Skeletal muscle cell (primary cell): Measurements from ENCODE around the gene TLE1.

ENCODE experiments used
- DNase-seq: peaks from one replicate; pipeline ENCODE4 v3.0.0-alpha.2; 2010; ENCODE audit warnings: low read depth
- H3K4me3 ChIP-seq: 2 replicates; pipeline ENCODE4 v1.5.1; 2011; ENCODE audit warnings: low read depth, mild to moderate bottlenecking, control low read depth, low read length, moderate library complexity

The TLE1 gene

GRCh38 chr9:81628897-81629296 is 60.5 kb downstream of the TLE1 start:
- no peak for DNase-seq
- H3K4me3 ChIP-seq, result no peak overlapping the region

GRCh38 chr9:81627481-81627880 is 61.9 kb downstream of the TLE1 start:
- no peak for DNase-seq
- H3K4me3 ChIP-seq, result no peak overlapping the region

DNA sequence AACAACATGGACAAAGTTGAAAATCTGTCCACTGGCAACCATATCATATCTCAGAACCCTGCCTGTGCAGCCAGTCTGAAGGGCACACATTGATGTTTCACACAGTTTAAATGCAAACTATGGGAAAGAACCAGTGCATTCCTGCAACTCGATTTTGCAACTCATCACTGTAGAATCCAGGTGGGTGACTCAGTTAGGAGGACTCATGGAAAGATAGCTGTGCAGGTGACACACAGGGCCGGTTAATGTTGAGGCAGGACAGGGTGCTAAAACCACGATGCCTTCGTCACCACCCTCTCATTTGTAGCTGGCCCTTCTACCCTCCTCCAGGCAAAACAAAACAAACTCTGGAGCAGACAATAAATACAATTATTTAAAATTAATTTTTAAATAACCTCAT is 62.8 kb downstream of the TLE1 start:
- H3K4me3 ChIP-seq, result no peak overlapping the region
- DNase-seq, result no peak

GRCh38 chr9:81625969-81626368 is 63.4 kb downstream of the TLE1 start:
- H3K4me3 ChIP-seq, result no peak overlapping the region
- DNase-seq, result no peak

DNA sequence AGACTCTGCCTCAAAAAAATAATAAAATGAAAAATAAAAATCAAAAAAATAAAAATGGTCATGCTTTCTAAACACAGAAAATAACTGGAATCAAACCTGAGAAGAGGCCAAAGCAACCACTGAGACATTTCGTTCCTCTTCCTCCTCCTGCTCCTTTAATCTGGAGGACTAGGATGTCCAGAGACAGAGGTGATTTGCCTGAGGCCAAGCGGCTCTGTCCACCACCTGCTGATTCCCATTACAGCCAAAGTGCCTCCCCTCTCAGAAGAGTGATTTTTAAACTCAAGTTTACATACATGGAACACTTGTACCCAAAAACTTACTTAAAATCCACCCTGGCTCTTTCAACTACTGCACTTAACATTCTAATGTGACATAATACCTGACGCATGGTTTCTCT is 65.6 kb downstream of the TLE1 start:
- DNase-seq, result no peak
- H3K4me3 ChIP-seq, result no peak overlapping the region

GRCh38 chr9:81622471-81623255 is 66.7 kb downstream of the TLE1 start:
- DNase-seq, result no peak
- H3K4me3 ChIP-seq, result no peak overlapping the region

DNA sequence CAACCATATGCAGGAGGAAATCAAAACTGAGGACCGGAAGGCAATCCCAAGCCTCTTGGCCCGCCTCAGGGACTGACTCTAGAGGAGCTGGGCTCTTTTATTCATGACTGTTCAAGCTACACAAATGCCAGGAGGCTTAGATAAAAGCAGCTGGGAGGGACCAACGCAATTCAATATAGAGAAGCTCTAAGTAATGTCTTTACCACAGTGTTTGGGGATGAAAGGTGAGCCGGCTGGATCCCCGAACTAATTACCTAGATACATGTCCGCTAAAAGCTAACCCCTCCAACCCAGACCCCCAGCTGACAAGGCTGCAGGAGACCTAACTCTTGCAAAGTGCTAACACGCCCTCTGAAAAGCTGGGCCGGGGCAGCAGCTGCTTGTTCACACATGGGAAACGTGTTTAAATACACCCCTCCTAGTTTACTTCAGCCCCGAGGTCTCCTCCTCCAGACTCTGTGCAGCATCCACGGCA is 67.5 kb downstream of the TLE1 start:
- H3K4me3 ChIP-seq, result no peak overlapping the region
- DNase-seq, result no peak

DNA sequence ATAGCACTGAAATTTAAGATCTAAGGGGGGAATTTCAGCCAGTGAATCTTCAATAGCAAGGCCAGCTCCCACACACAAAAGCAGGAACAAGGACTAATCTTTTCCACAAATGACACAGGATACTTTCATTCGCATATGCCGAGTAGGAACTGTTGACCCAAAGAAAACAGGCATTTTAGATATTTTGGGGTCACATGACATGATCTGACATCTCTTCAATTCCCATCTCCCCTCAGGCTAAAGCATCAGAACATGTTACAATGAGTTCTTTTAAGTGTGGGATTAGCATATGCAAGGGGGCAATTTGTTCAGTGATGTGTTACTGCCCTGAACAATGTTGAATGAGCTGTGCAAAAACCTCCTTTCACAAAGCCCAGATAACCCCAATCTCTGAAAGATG is 68.2 kb downstream of the TLE1 start:
- H3K4me3 ChIP-seq, result no peak overlapping the region
- no peak for DNase-seq

- H3K4me3 ChIP-seq, result no peak overlapping the region
- no peak for DNase-seq
Measured at GRCh38 chr9:81620002-81620390, 69.4 kb downstream of the TLE1 start.

DNA sequence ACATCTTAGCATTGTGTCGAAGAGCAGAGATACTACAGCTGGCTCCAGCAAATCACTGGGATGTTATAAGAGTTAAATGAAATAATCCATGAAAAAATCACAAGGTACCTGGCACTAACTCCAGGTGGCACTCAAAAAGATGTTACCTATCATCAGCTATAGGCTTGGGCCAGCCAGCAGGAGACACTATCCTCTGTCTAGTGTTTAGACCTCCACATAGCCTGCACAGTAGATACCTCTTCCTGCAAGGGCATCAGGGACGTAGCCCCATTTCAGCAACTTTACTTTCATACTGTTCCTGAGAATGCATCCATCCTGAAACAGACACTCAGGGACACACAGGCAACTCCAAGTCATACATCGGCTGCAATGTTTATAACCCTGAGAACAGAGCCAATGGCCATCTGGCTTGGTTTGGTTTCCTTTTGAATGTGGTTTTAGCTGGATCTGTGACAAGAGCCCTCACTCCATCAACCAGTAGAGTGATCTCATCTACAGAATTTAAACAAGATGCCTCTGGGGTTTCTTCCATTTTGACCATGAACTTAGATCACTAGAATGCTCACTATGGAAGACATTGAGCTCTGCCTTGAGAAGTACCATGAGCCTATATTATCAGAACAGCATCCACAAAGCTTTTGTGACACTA is 69.9 kb downstream of the TLE1 start:
- peak; percentile 87 for DNase-seq
- no peak overlapping the region for H3K4me3 ChIP-seq

GRCh38 chr9:81618923-81619322 is 70.4 kb downstream of the TLE1 start:
- no peak for DNase-seq
- no peak overlapping the region for H3K4me3 ChIP-seq

- no peak overlapping the region for H3K4me3 ChIP-seq
- no peak for DNase-seq
Measured at GRCh38 chr9:81616141-81616540, 73.2 kb downstream of the TLE1 start.

- DNase-seq, result no peak
- no peak overlapping the region for H3K4me3 ChIP-seq
Measured at GRCh38 chr9:81614335-81614734, 75.0 kb downstream of the TLE1 start.

DNA sequence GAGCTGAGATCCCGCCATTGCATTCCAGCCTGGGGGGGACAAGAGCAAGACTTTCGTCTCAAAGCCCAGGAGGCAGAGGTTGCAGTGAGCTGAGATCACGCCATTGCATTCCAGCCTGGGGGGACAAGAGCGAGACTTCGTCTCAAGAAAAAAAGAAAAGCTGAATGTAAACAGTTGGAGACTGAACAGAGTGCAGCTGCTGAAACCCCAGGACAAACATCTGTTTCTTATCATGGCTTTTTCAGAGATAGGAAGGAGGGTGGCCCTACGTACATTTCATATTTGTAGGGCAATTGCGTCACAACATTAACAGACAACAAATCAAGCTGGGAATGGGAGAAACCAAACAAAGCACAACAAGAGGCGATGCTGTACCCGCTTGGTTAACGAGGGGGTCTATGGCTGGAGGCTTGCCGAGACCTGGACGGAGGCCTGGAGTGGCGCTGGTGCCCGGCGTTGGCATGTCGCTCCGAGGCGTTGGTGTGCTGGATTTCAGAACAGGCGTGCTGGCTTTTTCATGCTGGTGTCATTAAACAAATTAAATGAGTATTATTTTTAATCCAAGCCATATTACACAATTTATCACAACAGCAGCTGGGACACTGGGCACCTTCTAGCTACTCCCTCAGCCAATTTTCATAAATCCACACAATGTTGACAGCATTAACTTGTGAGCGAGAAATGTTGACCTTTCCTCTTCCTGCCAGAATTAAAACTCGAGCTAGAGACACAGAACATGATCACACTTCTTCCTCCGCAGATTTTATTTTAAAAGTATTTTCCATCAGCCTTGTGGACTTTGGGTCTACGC is 76.1 kb downstream of the TLE1 start:
- peak; percentile 68 for DNase-seq
- no peak overlapping the region for H3K4me3 ChIP-seq

DNA sequence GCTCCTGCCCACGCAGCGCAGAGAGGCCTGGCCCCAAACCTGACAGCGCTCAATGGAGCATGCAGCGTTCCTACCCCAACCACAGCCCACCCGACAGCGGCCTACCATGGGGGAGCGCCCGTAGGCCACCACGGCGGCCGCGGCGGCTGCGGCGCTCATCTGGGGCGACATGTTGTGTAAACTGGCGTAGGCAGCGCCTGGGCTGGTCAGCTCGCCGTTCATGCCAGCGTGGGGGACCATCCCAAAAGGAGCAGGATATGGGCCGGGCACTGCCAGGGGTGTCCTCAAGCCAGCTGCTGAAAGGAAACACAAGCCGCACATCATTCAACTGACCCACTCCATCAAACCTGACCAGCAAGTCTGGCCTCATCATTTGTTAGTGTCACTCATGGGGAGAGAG is 77.7 kb downstream of the TLE1 start:
- no peak overlapping the region for H3K4me3 ChIP-seq

GRCh38 chr9:81610740-81611107 is 78.6 kb downstream of the TLE1 start:
- no peak for DNase-seq
- H3K4me3 ChIP-seq, result no peak overlapping the region

More for the DNA sequence above, 77.7 kb downstream of the TLE1 start:
- DNase-seq, result no peak

DNA sequence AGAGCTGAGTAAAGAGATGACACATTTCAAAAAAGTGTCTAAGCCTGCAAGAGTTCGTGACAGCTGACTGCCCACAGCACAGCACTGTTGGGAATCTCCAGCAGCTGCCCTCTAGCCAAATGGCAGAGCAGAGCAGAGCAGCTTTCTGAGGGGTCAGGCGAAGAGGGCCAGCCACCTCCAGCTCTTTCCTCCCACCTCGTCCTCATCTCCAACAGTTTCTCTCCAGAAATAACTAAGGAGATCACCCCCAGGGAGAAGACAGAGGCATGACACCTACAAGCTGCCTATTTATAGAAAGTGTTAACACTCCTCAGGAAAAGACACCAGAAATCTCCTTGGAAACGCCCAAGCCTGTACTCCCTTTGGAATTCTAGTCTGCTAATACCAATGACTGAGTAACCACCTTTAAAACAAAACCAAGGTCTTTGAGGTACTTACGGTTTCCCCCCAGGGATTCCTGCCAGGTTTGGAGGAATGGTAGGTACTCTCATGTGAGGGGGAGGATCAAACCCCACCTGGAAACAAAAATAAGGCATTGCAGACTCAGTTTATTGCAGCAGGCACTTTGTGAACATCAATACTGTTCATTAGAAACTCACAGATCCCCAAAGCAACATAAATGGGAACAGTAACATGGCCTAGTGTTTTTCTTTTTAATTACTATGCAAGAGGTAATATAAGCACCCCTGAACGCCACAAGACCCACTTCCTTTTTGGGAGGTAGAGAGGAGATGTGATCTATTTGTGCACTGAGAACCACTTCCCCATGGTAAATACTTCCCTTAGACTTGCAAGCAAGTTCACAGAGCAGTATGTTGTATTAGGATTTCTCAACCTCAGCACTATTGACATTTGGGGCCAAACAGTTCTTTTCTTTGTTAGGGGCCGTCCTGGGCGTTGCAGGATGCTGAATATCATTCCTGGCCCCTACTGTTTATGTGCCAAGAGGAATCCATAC is 79.3 kb downstream of the TLE1 start:
- H3K4me3 ChIP-seq, result no peak overlapping the region
- no peak for DNase-seq

DNA sequence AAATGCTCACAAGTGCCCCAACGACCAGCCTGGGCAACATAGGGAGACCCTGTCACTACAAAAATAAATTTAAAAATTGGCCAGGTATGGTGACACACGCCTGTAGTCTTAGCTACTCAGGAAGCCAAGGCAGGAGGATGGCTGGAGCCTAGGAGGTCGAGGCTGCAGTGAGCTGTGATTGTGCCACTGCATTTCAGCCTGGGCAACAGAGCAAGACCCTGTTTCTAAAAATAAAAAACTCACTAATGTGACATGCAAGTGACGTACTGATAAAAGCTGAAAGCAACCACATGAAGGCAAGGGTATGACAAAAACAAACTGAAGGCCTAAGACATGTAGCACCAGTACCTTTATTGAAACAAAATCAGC is 81.1 kb downstream of the TLE1 start:
- no peak overlapping the region for H3K4me3 ChIP-seq
- no peak for DNase-seq

- DNase-seq, result no peak
- no peak overlapping the region for H3K4me3 ChIP-seq
Measured at GRCh38 chr9:81607593-81608288, 81.6 kb downstream of the TLE1 start.
